HPDE6-E6E7 (cell line): ENCODE measurements around the gene NCDN.

Source experiments
- DNase-seq: peaks from one replicate; pipeline ENCODE4 v3.0.0; 2011; ENCODE audit warnings: missing footprints; ENCODE audit errors: extremely low spot score

Gene NCDN

GRCh38 chr1:35557611-35558373, at the start of gene NCDN:
NCDN (plus strand) TSS chr1:35557799; CDS start chr1:35558191, 392 bp downstream.
- DNase-seq = peak; percentile 97

GRCh38 chr1:35507947-35508346, 49.7 kb upstream of the NCDN start:
- DNase-seq = no peak

- no peak for DNase-seq
Measured at GRCh38 chr1:35509558-35509957, 48.0 kb upstream of the NCDN start.

- DNase-seq = no peak
Measured at GRCh38 chr1:35511305-35511704, 46.3 kb upstream of the NCDN start.

GRCh38 chr1:35518183-35518582, 39.4 kb upstream of the NCDN start:
- DNase-seq = no peak

GRCh38 chr1:35519432-35519831, 38.2 kb upstream of the NCDN start:
- no peak for DNase-seq

- DNase-seq = no peak
Measured at GRCh38 chr1:35524106-35524505, 33.5 kb upstream of the NCDN start.

GRCh38 chr1:35530168-35530567, 27.4 kb upstream of the NCDN start:
- DNase-seq = no peak

- no peak for DNase-seq
Measured at GRCh38 chr1:35530946-35531345, 26.7 kb upstream of the NCDN start.

- DNase-seq = no peak
Measured at GRCh38 chr1:35531368-35531767, 26.2 kb upstream of the NCDN start.

- no peak for DNase-seq
Measured at GRCh38 chr1:35532497-35533223, 24.9 kb upstream of the NCDN start.

GRCh38 chr1:35533586-35533985, 24.0 kb upstream of the NCDN start:
- DNase-seq = no peak

- DNase-seq = no peak
Measured at GRCh38 chr1:35535243-35535642, 22.4 kb upstream of the NCDN start.

GRCh38 chr1:35536556-35537162, 20.9 kb upstream of the NCDN start:
- DNase-seq = no peak

GRCh38 chr1:35537806-35538205, 19.8 kb upstream of the NCDN start:
- DNase-seq = no peak

GRCh38 chr1:35539073-35539823, 18.4 kb upstream of the NCDN start:
- no peak for DNase-seq

GRCh38 chr1:35539824-35540261, 17.8 kb upstream of the NCDN start:
- DNase-seq = no peak

GRCh38 chr1:35544976-35545375, 12.6 kb upstream of the NCDN start:
- DNase-seq = no peak

GRCh38 chr1:35546614-35547013, 11.0 kb upstream of the NCDN start:
- DNase-seq = no peak

- DNase-seq = no peak
Measured at GRCh38 chr1:35553851-35554250, 3.7 kb upstream of the NCDN start.

- no peak for DNase-seq
Measured at GRCh38 chr1:35554266-35555211, 3.1 kb upstream of the NCDN start.
